IMR-90 (cell line): ENCODE results near the gene TIPRL. TPM values are rescaled to one million over a fixed set of nuclear protein-coding genes. Genes with fewer than 3 reads are reported as not detected.

ENCODE experiments used
- ATAC-seq: fragments of 200-7000 bp; cut with Tn5 transposase; 2 replicates; pipeline ENCODE4 v1.9.1; 2020; ENCODE audit warnings: low read depth, mild to moderate bottlenecking, moderate library complexity
- BruUV-seq: library from RNA; stranded (reverse); fragments of 400-500 nt; replicated peaks from 2 replicates; lab custom pipeline; 2021; lab: Mats Ljungman, UMichigan
- CTCF ChIA-PET: fragments of 300-600 bp; formaldehyde crosslinking; extraction: SDS; loops from one replicate; lab custom pipeline; 2021; ENCODE audit warnings: antibody characterized with exemption; lab: Yijun Ruan, JAX
- POLR2A ChIA-PET: fragments of 300-600 bp; sonication (Branson Sonifier 250); formaldehyde crosslinking; loops from one replicate; lab custom pipeline; 2022; ENCODE audit warnings: antibody characterized with exemption; ENCODE audit not compliant: unreplicated experiment; lab: Charles Lee
- DNase-seq: peaks from one replicate; pipeline ENCODE4 v3.0.0; 2013
- H2AFZ ChIP-seq: replicated peaks from 2 replicates; pipeline ENCODE3; 2013; ENCODE audit warnings: low read length, mild to moderate bottlenecking; ENCODE audit not compliant: poor library complexity
- H2AK5ac ChIP-seq: 2 replicates; pipeline ENCODE4 v1.6.1; 2013; ENCODE audit warnings: low read depth, low read length, inconsistent platforms
- H2AK9ac ChIP-seq: replicated peaks from 2 replicates; pipeline ENCODE3; 2013; ENCODE audit warnings: mild to moderate bottlenecking, low read depth, low read length, moderate library complexity; ENCODE audit not compliant: poor library complexity
- H2BK120ac ChIP-seq: 2 replicates; pipeline ENCODE4 v1.6.1; 2013; ENCODE audit warnings: low read depth, low read length, inconsistent platforms
- H2BK15ac ChIP-seq: 3 replicates; pipeline ENCODE4 v1.6.1; 2013; ENCODE audit warnings: low read depth, low read length, inconsistent platforms
- H2BK20ac ChIP-seq: 2 replicates; pipeline ENCODE4 v1.6.1; 2013; ENCODE audit warnings: low read depth, mild to moderate bottlenecking, inconsistent platforms, low read length, moderate library complexity
- H2BK5ac ChIP-seq: 2 replicates; pipeline ENCODE4 v1.6.1; 2013; ENCODE audit warnings: mild to moderate bottlenecking, low read depth, low read length, inconsistent platforms; ENCODE audit not compliant: poor library complexity, severe bottlenecking
- H3K14ac ChIP-seq: replicated peaks from 2 replicates; pipeline ENCODE4 v1.6.1; 2013; ENCODE audit warnings: low read depth, low read length, inconsistent platforms
- H3K18ac ChIP-seq: 2 replicates; pipeline ENCODE4 v1.6.1; 2013; ENCODE audit warnings: low read depth, low read length, control low read depth
- H3K23ac ChIP-seq: 2 replicates; pipeline ENCODE4 v1.6.1; 2013; ENCODE audit warnings: low read depth, low read length, inconsistent platforms
- H3K27ac ChIP-seq: 2 replicates; pipeline ENCODE4 v1.5.1; 2013; ENCODE audit warnings: mild to moderate bottlenecking, control low read depth, low read length; ENCODE audit not compliant: insufficient read depth
- H3K27me3 ChIP-seq: 2 replicates; pipeline ENCODE4 v1.6.1; 2013; ENCODE audit warnings: low read length; ENCODE audit not compliant: control insufficient read depth, insufficient read depth
- H3K36me3 ChIP-seq: 2 replicates; pipeline ENCODE4 v1.6.1; 2013; ENCODE audit warnings: low read length, mixed read lengths; ENCODE audit not compliant: control insufficient read depth, insufficient read depth
- H3K4ac ChIP-seq: 2 replicates; pipeline ENCODE4 v1.6.1; 2013; ENCODE audit warnings: low read depth, low read length, inconsistent platforms
- H3K4me1 ChIP-seq: 2 replicates; pipeline ENCODE4 v1.6.1; 2013; ENCODE audit warnings: low read length, mixed read lengths; ENCODE audit not compliant: control insufficient read depth, insufficient read depth
- H3K4me2 ChIP-seq: 2 replicates; pipeline ENCODE4 v1.6.1; 2013; ENCODE audit warnings: low read depth, mild to moderate bottlenecking, control low read depth, low read length, moderate library complexity
- H3K4me3 ChIP-seq: 2 replicates; pipeline ENCODE4 v1.5.1; 2013; ENCODE audit warnings: low read depth, mild to moderate bottlenecking, control low read depth, low read length, moderate library complexity; ENCODE audit not compliant: insufficient read depth
- H3K56ac ChIP-seq: 2 replicates; pipeline ENCODE4 v1.6.1; 2013; ENCODE audit warnings: low read length, inconsistent platforms; ENCODE audit not compliant: insufficient read depth; ENCODE audit errors: extremely low read depth
- H3K79me1 ChIP-seq, 2 experiments: 2 replicates each; pipeline ENCODE4 v1.6.1; 2013; ENCODE audit warnings: low read length in 2 of 2, inconsistent platforms in 1 of 2, low read depth in 1 of 2
- H3K9ac ChIP-seq: 2 replicates; pipeline ENCODE4 v1.6.1; 2013; ENCODE audit warnings: low read depth, low read length, control low read depth
- H3K9me1 ChIP-seq: 2 replicates; pipeline ENCODE4 v1.6.1; 2013; ENCODE audit warnings: low read length, inconsistent platforms; ENCODE audit not compliant: insufficient read depth
- H3K9me3 ChIP-seq: 2 replicates; pipeline ENCODE4 v1.6.1; 2013; ENCODE audit warnings: low read length; ENCODE audit not compliant: control insufficient read depth, insufficient read depth
- H4K20me1 ChIP-seq: 2 replicates; pipeline ENCODE4 v1.6.1; 2013; ENCODE audit warnings: low read length, inconsistent platforms; ENCODE audit not compliant: insufficient read depth
- H4K5ac ChIP-seq: 2 replicates; pipeline ENCODE4 v1.6.1; 2013; ENCODE audit warnings: mild to moderate bottlenecking, low read depth, low read length, control low read depth
- H4K8ac ChIP-seq, 2 experiments: 2 replicates each; pipeline ENCODE4 v1.6.1; 2013; ENCODE audit warnings: low read depth in 2 of 2, low read length in 2 of 2, control low read depth in 1 of 2, inconsistent platforms in 1 of 2
- H4K91ac ChIP-seq: 2 replicates; pipeline ENCODE4 v1.6.1; 2013; ENCODE audit warnings: low read depth, low read length, inconsistent platforms; ENCODE audit not compliant: insufficient read depth
- BHLHE40 ChIP-seq: fragments of 150-350 bp; IDR thresholded peaks from 2 replicates; pipeline ENCODE4 v1.6.1; 2016; ENCODE audit warnings: mild to moderate bottlenecking, low read depth, low read length
- CEBPB ChIP-seq: IDR thresholded peaks from 2 replicates; pipeline ENCODE4 v1.6.1; 2012; ENCODE audit warnings: low read depth, low read length, improper control_type of control experiment
- ELK1 ChIP-seq: fragments of 150-350 bp; IDR thresholded peaks from 2 replicates; pipeline ENCODE4 v1.6.1; 2016; ENCODE audit warnings: low read depth, mild to moderate bottlenecking, low read length, moderate library complexity, borderline replicate concordance
- MAZ ChIP-seq: IDR thresholded peaks from 2 replicates; pipeline ENCODE4 v1.6.1; 2012; ENCODE audit warnings: low read depth, mild to moderate bottlenecking, low read length, improper control_type of control experiment, moderate library complexity, borderline replicate concordance
- POLR2A ChIP-seq: IDR thresholded peaks from 2 replicates; pipeline ENCODE4 v1.6.1; 2012; ENCODE audit warnings: mild to moderate bottlenecking, low read depth, low read length
- SMC3 ChIP-seq: fragments of 150-350 bp; IDR thresholded peaks from 2 replicates; pipeline ENCODE4 v1.6.1; 2016; ENCODE audit warnings: low read depth, mild to moderate bottlenecking, antibody characterized with exemption, low read length, moderate library complexity
- WGBS, 2 experiments: methylation state at CpG; one replicate each; pipeline versions ENCODE4 v1.1.5 to v1.1.7; 2013; ENCODE audit warnings: missing lambda C conversion rate in 2 of 2; ENCODE audit not compliant: insufficient read length in 1 of 2; ENCODE audit errors: extremely low coverage in 2 of 2; 5-methylcytosine and 5-hydroxymethylcytosine counted together
- dilution Hi-C: fragments of 300-500 bp; cut with HindIII; formaldehyde crosslinking; loops from one replicate; pipeline ENCODE4 v1.14.3; 2018; ENCODE audit warnings: low sequenced_read_pairs; ENCODE audit not compliant: unreplicated experiment
- in situ Hi-C: fragments of 300-500 bp; cut with MboI; formaldehyde crosslinking; loops from 3 replicates; pipeline ENCODE4 v1.14.3; 2019; ENCODE audit warnings: low sequenced_read_pairs, inconsistent platforms, mixed read lengths
- intact Hi-C: fragments of 100-400 bp; cut with micrococcal nuclease; formaldehyde crosslinking; loops from 2 replicates; pipeline ENCODE4 v1.10.0; 2022
- polyA plus RNA-seq, 3 experiments: library from polyadenylated mRNA; depleted of rRNA; stranded (reverse); fragments of >200 nt; gene quantifications; 2 replicates each; pipeline ENCODE4 v1.2.3, GENCODE V29; 2012; ENCODE audit warnings: low replicate concordance in 1 of 3
- total RNA-seq: library from RNA; depleted of rRNA; stranded (reverse); fragments of >200 nt; gene quantifications from 2 replicates; pipeline ENCODE4 v1.2.3, GENCODE V29; 2012

TIPRL gene
- total and polyA plus RNA-seq, 2 of the 4 experiments (the other 2 are of a cell fraction), result 15.4 to 23.8 TPM

GRCh38 chr1:168159979-168160378, 18.8 kb upstream of the TIPRL start:
- Histone ChIP-seq H4K91ac (no peak overlapping the region), H2AK9ac (no peak overlapping the region), H2BK120ac (no peak overlapping the region), H3K4me3 (no peak overlapping the region), H3K18ac (no peak overlapping the region), H3K4me2 (no peak overlapping the region), H2AFZ (no peak overlapping the region), H3K56ac (no peak overlapping the region), H2BK5ac (no peak overlapping the region), H2BK20ac (no peak overlapping the region), H3K14ac (no peak overlapping the region), H3K27me3 (no peaks in the 10 kb centered on the region; the same call in 1 of the 2 replicates), H3K4ac (no peak overlapping the region), H3K4me1 (no peaks in the 10 kb centered on the region), H4K5ac (no peak overlapping the region), H3K36me3 (no peaks in the 10 kb centered on the region), H2AK5ac (no peak overlapping the region), H4K20me1 (no peaks in the 10 kb centered on the region), H3K79me1 (no peaks in the 10 kb centered on the region), H3K23ac (no peak overlapping the region), H3K27ac (no peak overlapping the region), H3K9me1 (no peaks in the 10 kb centered on the region), H3K9ac (no peak overlapping the region), H4K8ac (no peak overlapping the region), H3K9me3 (peaks cover 3% of the 10 kb centered on the region; the same call in 1 of the 2 replicates), H2BK15ac (no peak overlapping the region)
- no CpG with 5 or more reads among the region's 1 CpG for WGBS, 2 experiments
- no TSS peak for BruUV-seq
- no peak for DNase-seq
- ChIA-PET CTCF (no interaction called here), POLR2A (no interaction called here)
- no peak for TF ChIP-seq POLR2A
- TF ChIP-seq CEBPB, result no peak
- no peak for TF ChIP-seq ELK1
- no peak for TF ChIP-seq BHLHE40
- no peak for TF ChIP-seq MAZ
- no peak for TF ChIP-seq SMC3
- dilution Hi-C loops (no loop called here), intact Hi-C loops (no loop called here), in situ Hi-C loops (no loop called here)
- ATAC-seq, result no peak
